NT2/D1 (cell line): ENCODE measurements around the gene PLEKHA7.

Source experiments
- SUZ12 ChIP-seq: IDR thresholded peaks from 2 replicates; pipeline ENCODE4 v1.6.1; 2011; ENCODE audit not compliant: insufficient read length, insufficient read depth; ENCODE audit errors: extremely low read depth
- ZNF274 ChIP-seq: IDR thresholded peaks from 2 replicates; pipeline ENCODE4 v1.6.1; 2011; ENCODE audit warnings: mild to moderate bottlenecking, low read depth, low read length

- TF ChIP-seq ZNF274 (no peak), SUZ12 (no peak)
Measured at GRCh38 chr11:16917941-16918340, 96.3 kb downstream of the PLEKHA7 start.
